ENCODE data around the gene SOAT2. TPM values are rescaled to one million over a fixed set of nuclear protein-coding genes. Genes with fewer than 3 reads are reported as not detected.

The SOAT2 gene
- total RNA-seq, 1 donor from 2014 or later: not detected

- Mint-ChIP-seq H3K4me3 (ENCODE audit: unreplicated experiment) (peak overlapping the region; percentile 88), H3K9me3 (ENCODE audit: unreplicated experiment) (no peaks in the 10 kb centered on the region), H3K27me3 (ENCODE audit: unreplicated experiment) (peaks cover 24% of the 10 kb centered on the region), H3K27ac (ENCODE audit: unreplicated experiment) (no peak overlapping the region), H3K36me3 (ENCODE audit: low read depth, unreplicated experiment) (no peaks in the 10 kb centered on the region), H3K4me1 (ENCODE audit: unreplicated experiment) (peaks cover 34% of the 10 kb centered on the region)
- no peak for DNase-seq (ENCODE audit: low spot score)
- TF ChIP-seq CTCF (IDR thresholded peaks at IDR 0.05; ENCODE audit: unreplicated experiment): no peak
Observed at GRCh38 chr12:53096759-53097158, 6.5 kb upstream of the SOAT2 start.

- Mint-ChIP-seq H3K27me3 (ENCODE audit: unreplicated experiment) (peaks cover 22% of the 10 kb centered on the region), H3K36me3 (ENCODE audit: low read depth, unreplicated experiment) (no peaks in the 10 kb centered on the region), H3K4me3 (ENCODE audit: unreplicated experiment) (peak overlapping the region; percentile 88), H3K4me1 (ENCODE audit: unreplicated experiment) (peaks cover 37% of the 10 kb centered on the region), H3K27ac (ENCODE audit: unreplicated experiment) (no peak overlapping the region), H3K9me3 (ENCODE audit: unreplicated experiment) (no peaks in the 10 kb centered on the region)
- no peak for DNase-seq (ENCODE audit: low spot score)
- no peak for TF ChIP-seq CTCF (IDR thresholded peaks at IDR 0.05; ENCODE audit: unreplicated experiment)
Observed at GRCh38 chr12:53097207-53097563, 6.1 kb upstream of the SOAT2 start.

DNA sequence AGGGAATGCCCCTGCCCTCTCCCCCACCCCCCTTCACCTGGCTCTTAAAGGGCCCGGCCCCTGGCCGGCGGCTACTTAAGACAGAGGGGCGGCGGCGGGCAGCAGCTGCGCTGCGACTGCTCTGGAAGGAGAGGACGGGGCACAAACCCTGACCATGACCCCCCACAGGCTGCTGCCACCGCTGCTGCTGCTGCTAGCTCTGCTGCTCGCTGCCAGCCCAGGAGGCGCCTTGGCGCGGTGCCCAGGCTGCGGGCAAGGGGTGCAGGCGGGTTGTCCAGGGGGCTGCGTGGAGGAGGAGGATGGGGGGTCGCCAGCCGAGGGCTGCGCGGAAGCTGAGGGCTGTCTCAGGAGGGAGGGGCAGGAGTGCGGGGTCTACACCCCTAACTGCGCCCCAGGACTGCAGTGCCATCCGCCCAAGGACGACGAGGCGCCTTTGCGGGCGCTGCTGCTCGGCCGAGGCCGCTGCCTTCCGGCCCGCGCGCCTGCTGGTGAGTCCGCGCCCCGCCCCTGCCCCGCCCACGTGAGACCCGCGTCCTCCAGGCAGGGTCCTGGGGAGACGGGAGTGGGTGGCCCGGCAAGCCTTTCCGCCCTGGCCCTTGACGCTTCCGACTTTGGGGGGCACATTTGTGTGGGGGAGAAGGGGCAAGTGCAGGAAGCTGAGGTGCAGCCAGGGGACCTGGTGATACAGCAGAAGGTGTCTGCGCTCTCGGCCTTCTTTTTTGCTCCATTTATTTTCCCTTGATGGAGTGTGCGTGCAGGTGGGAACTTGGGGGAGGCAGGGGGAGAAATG, 5.5 kb upstream of the SOAT2 start, which contains the start of gene IGFBP6:
TSS of gene IGFBP6 (plus strand) at position 104 of the 790 bp plus-strand sequence. CDS start at position 155, 51 bp downstream.
- DNase-seq (ENCODE audit: low spot score): peak; percentile 53
- no peak for TF ChIP-seq CTCF (IDR thresholded peaks at IDR 0.05; ENCODE audit: unreplicated experiment)
- H3K9me3 Mint-ChIP-seq (ENCODE audit: unreplicated experiment): no peaks in the 10 kb centered on the region
- peak within 1 kb of the TSS; percentile 88 for H3K4me3 Mint-ChIP-seq (ENCODE audit: unreplicated experiment)
- H3K4me1 Mint-ChIP-seq (ENCODE audit: unreplicated experiment): peaks cover 43% of the 10 kb centered on the region
- H3K27ac Mint-ChIP-seq (ENCODE audit: unreplicated experiment): no peak within 1 kb of the TSS
- H3K36me3 Mint-ChIP-seq (ENCODE audit: low read depth, unreplicated experiment): no peaks in the 10 kb centered on the region
- peaks cover 22% of the 10 kb centered on the region for H3K27me3 Mint-ChIP-seq (ENCODE audit: unreplicated experiment)

DNA sequence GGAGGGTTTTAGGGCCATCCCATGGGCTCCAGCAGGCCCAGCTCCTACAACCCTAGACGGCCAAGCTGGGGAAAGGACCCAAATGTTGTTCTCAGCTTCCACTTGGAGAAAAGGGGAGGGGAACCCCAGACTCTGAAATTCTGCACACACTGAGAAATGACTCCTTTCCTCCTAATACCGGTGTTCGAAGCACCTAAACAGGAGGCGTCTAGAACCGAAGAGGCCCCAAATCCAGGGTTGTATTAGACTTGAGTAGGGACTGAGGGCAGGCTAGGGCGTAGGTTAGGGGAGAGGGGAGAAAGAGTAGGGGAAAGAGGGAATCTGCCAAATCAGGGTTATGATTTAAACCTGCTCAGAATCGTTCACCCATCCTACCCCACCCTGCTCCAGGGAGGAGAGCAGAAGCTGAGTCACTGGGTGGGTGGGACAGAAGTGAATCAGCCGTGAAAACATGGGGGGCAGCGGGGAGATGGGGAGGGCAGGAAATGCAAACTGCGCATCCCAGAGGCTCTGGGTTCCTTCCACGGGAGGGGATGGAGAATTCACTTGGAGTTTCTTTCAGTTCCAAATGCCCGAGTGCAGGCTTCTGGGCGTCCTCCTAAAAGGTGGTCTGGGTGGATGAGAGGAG, 4.8 kb upstream of the SOAT2 start:
- H3K27me3 Mint-ChIP-seq (ENCODE audit: unreplicated experiment): peaks cover 22% of the 10 kb centered on the region
- no peaks in the 10 kb centered on the region for H3K9me3 Mint-ChIP-seq (ENCODE audit: unreplicated experiment)
- H3K4me3 Mint-ChIP-seq (ENCODE audit: unreplicated experiment): peak overlapping the region; percentile 85
- DNase-seq (ENCODE audit: low spot score): no peak
- H3K36me3 Mint-ChIP-seq (ENCODE audit: low read depth, unreplicated experiment): no peaks in the 10 kb centered on the region
- TF ChIP-seq CTCF (IDR thresholded peaks at IDR 0.05; ENCODE audit: unreplicated experiment): no peak
- no peak overlapping the region for H3K27ac Mint-ChIP-seq (ENCODE audit: unreplicated experiment)
- H3K4me1 Mint-ChIP-seq (ENCODE audit: unreplicated experiment): peaks cover 50% of the 10 kb centered on the region

Measured in endothelial cell (in vitro differentiated cells).